Tibial nerve (tissue), 3 donors: ENCODE measurements around the gene MIS12.

Source experiments
- POLR2A ChIP-seq, 2 donors: fragments of 450-650 bp; IDR thresholded peaks; one replicate each; pipeline ENCODE4 v1.6.1; 2017; ENCODE audit warnings: antibody characterized with exemption in 2 of 2, mild to moderate bottlenecking in 2 of 2, moderate library complexity in 2 of 2
- TF ChIP-seq, protein P1 (sequence below), 5 experiments: fragments of 200-600 bp in 3 of 5; fragments of 450-650 bp in 2 of 5; sonication (generic) in 3 of 5; IDR thresholded peaks; one replicate each; pipeline ENCODE4 v1.5.1; 2016 to 2019; ENCODE audit warnings: antibody characterized with exemption in 5 of 5, mild to moderate bottlenecking in 3 of 5, moderate library complexity in 2 of 5

DNA sequence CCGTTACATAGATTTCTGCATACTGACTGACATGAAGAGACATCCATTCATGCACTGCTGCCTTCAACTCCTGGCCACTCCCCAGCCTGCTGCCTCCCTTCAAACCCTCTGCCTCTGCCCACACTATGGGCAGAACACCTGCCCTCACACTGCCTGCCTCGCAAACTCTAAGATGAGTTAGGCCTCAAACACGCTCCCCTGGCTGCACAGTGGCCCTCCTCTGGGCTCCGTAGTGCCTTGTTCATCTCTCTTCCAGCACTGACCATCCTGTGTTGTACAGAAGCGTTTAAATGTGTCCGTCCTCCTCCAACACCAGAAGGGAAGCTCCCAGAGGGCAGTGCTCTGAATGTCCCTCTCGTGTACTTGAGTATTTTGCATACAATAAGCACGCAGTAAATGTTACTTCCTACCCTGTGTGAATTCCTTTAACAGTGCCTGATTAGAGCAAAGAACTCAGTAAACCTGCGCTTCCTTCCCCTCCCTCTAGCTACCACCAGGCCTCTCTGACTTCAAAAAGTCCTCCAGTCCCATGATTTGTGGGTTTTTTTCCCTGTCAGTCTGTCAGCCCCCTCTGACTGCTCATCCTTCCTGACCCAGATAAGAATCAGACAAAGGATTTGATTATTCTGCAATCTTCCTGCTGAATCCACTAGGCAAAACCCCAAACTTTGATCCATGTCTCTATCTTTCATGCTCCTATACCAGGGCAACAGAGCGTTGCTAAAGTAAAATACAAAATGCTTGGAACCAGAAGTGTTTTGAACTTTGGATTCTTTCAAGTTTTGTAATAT, 21.5 kb upstream of the MIS12 start:
- TF ChIP-seq, protein P1, sequence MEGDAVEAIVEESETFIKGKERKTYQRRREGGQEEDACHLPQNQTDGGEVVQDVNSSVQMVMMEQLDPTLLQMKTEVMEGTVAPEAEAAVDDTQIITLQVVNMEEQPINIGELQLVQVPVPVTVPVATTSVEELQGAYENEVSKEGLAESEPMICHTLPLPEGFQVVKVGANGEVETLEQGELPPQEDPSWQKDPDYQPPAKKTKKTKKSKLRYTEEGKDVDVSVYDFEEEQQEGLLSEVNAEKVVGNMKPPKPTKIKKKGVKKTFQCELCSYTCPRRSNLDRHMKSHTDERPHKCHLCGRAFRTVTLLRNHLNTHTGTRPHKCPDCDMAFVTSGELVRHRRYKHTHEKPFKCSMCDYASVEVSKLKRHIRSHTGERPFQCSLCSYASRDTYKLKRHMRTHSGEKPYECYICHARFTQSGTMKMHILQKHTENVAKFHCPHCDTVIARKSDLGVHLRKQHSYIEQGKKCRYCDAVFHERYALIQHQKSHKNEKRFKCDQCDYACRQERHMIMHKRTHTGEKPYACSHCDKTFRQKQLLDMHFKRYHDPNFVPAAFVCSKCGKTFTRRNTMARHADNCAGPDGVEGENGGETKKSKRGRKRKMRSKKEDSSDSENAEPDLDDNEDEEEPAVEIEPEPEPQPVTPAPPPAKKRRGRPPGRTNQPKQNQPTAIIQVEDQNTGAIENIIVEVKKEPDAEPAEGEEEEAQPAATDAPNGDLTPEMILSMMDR (IDR thresholded peaks at IDR 0.05), result no peak
- TF ChIP-seq POLR2A (IDR thresholded peaks at IDR 0.05), result no peak
